GM12875 (cell line): Measurements from ENCODE around the gene LAP3.

Experiments
- H3K4me3 ChIP-seq: one replicate; pipeline ENCODE4 v1.5.1; 2011; ENCODE audit warnings: low read depth, low read length, control low read depth
- CTCF ChIP-seq: IDR thresholded peaks from 2 replicates; pipeline ENCODE4 v1.5.1; 2011; ENCODE audit warnings: low read depth, mild to moderate bottlenecking, control low read depth, inconsistent platforms, low read length, moderate library complexity, borderline replicate concordance; ENCODE audit not compliant: insufficient read depth

Gene LAP3

GRCh38 chr4:17650406-17650805 is 73.4 kb downstream of the LAP3 start:
- no peak for TF ChIP-seq CTCF
- no peak overlapping the region for H3K4me3 ChIP-seq

- no peak overlapping the region for H3K4me3 ChIP-seq
- TF ChIP-seq CTCF: no peak
Measured at GRCh38 chr4:17654701-17655100, 77.7 kb downstream of the LAP3 start.

GRCh38 chr4:17657090-17657489 is 80.1 kb downstream of the LAP3 start:
- no peak for TF ChIP-seq CTCF
- no peak overlapping the region for H3K4me3 ChIP-seq
